Measurements from ENCODE around the gene IGSF10. TPM values are rescaled to one million over a fixed set of nuclear protein-coding genes. Genes with fewer than 3 reads are reported as not detected.

IGSF10 gene
- total and polyA plus RNA-seq, 5 donors from 2014 or later: 0.07 TPM; not detected in 4

- no peak overlapping the region for H3K4me3 ChIP-seq (ENCODE audit: low read depth, low read length)
- H3K27me3 Mint-ChIP-seq: peaks cover 9% of the 10 kb centered on the region
- no peak for DNase-seq
- no peaks in the 10 kb centered on the region for H3K36me3 ChIP-seq (ENCODE audit: control insufficient read depth, insufficient read depth, low read length)
- no peaks in the 10 kb centered on the region for H3K36me3 Mint-ChIP-seq
- H3K27ac ChIP-seq (ENCODE audit: insufficient read depth, low read length, poor library complexity, severe bottlenecking): no peak overlapping the region
- H3K27ac Mint-ChIP-seq: no peak overlapping the region
- ATAC-seq (ENCODE audit: low read depth in 2 of 2): no peak
- H3K4me1 ChIP-seq (ENCODE audit: control insufficient read depth, insufficient read depth, low read length, poor library complexity, severe bottlenecking): no peaks in the 10 kb centered on the region
- no peak overlapping the region for H3K4me3 Mint-ChIP-seq
- no peaks in the 10 kb centered on the region for H3K4me1 Mint-ChIP-seq
- H3K27me3 ChIP-seq (ENCODE audit: control insufficient read depth, insufficient read depth, low read length): no peaks in the 10 kb centered on the region
- peaks cover 0 to 5% of the 10 kb centered on the region in 2 experiments for H3K9me3 ChIP-seq (ENCODE audit: control insufficient read depth in 2 of 2, low read length in 2 of 2)
- H3K9me3 Mint-ChIP-seq: peaks cover 0 to 11% (median 5%) of the 10 kb centered on the region in 7 donors
These were observed 16.9 kb upstream of the IGSF10 start for GRCh38 chr3:151477591-151478334.

DNA sequence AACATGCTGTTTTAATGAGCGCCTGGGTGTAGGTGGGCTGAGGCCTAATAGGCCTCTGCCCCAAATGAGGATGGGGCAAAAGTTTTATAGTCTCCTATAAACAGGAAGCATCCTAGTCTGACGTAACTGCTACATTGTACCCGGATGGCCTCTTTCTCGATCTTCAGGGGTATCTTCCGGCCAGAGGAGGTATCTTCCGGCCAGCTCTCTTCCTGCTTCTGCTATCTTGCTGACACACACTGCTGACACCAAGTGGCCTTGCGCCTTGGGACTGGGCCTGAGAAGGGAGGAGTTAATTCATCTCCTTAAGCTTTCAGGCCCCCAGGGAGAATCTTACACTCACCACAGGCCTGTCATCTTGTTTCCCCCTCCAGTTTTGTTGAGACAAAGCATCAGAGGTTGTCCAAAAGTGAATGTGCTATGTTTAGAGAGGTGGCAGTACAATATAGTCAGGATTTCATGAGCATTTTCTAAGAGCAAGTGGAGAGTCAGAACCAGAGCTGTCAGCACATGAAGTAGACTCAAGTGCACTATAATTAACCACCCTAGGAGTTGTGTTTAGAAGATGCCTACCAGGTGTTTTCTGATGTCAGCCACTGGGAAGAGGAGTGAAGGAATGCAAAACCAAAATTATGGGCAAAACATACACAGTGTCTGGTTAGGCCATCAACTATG, 15.6 kb upstream of the IGSF10 start:
- Histone ChIP-seq H3K9me3 (ENCODE audit: control insufficient read depth in 2 of 2, low read length in 2 of 2) (no peaks in the 10 kb centered on the region), H3K4me1 (ENCODE audit: control insufficient read depth, insufficient read depth, low read length, poor library complexity, severe bottlenecking) (no peaks in the 10 kb centered on the region), H3K27ac (ENCODE audit: insufficient read depth, low read length, poor library complexity, severe bottlenecking) (no peak overlapping the region), H3K36me3 (ENCODE audit: control insufficient read depth, insufficient read depth, low read length) (no peaks in the 10 kb centered on the region), H3K4me3 (ENCODE audit: low read depth, low read length) (no peak overlapping the region), H3K27me3 (ENCODE audit: control insufficient read depth, insufficient read depth, low read length) (no peaks in the 10 kb centered on the region)
- no peaks in the 10 kb centered on the region for H3K36me3 Mint-ChIP-seq
- H3K27me3 Mint-ChIP-seq: peaks cover 9% of the 10 kb centered on the region
- peaks cover 0 to under 1% (median 0%) of the 10 kb centered on the region in 7 donors for H3K9me3 Mint-ChIP-seq
- no peak overlapping the region for H3K4me3 Mint-ChIP-seq
- no peak for ATAC-seq (ENCODE audit: low read depth in 2 of 2)
- no peak overlapping the region for H3K27ac Mint-ChIP-seq
- no peaks in the 10 kb centered on the region for H3K4me1 Mint-ChIP-seq
- DNase-seq: no peak

DNA sequence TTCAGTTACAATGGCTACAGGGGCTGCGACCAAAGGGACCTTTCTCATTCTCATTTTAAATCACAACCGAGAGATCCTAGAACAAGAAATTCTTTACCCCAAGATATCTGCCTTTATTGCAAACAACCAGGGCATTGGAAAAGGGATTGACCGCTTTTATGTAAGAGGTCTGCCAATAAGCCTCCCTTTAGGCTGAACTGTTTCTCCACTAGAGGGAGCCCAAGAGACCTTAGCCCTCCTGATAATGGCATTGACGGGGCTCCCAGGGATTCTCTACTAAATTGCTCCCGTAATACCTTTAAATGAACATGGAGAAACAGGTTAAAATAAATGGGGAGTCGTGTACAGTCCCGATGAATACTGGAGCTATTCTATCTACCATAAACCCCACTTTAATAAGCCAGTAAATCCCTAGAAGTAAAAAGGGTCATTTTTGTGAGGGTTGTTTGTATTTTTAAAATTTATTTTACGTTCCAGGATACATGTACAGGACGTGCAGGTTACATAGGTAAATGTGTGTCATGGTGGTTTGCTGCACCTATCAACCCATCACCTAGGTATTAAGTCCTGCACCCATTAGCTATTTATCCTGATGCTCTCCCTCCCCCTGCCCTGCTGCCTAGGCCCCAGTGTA, 7.5 kb upstream of the IGSF10 start:
- no peak overlapping the region for H3K4me3 ChIP-seq (ENCODE audit: low read depth, low read length)
- ATAC-seq (ENCODE audit: low read depth in 2 of 2): peak in 1 of 2 donors; percentile 56
- no peaks in the 10 kb centered on the region for H3K36me3 ChIP-seq (ENCODE audit: control insufficient read depth, insufficient read depth, low read length)

GRCh38 chr3:151467069-151467468, 6.2 kb upstream of the IGSF10 start:
- Histone ChIP-seq H3K36me3 (ENCODE audit: control insufficient read depth, insufficient read depth, low read length) (no peaks in the 10 kb centered on the region), H3K27me3 (ENCODE audit: control insufficient read depth, insufficient read depth, low read length) (no peaks in the 10 kb centered on the region), H3K9me3 (ENCODE audit: control insufficient read depth in 2 of 2, low read length in 2 of 2) (no peaks in the 10 kb centered on the region), H3K4me1 (ENCODE audit: control insufficient read depth, insufficient read depth, low read length, poor library complexity, severe bottlenecking) (no peaks in the 10 kb centered on the region), H3K4me3 (ENCODE audit: low read depth, low read length) (no peak overlapping the region), H3K27ac (ENCODE audit: insufficient read depth, low read length, poor library complexity, severe bottlenecking) (no peak overlapping the region)
- Mint-ChIP-seq H3K4me1 (no peaks in the 10 kb centered on the region), H3K9me3 (no peaks in the 10 kb centered on the region), H3K36me3 (no peaks in the 10 kb centered on the region), H3K27me3 (peaks cover 26% of the 10 kb centered on the region), H3K4me3 (no peak overlapping the region), H3K27ac (peak overlapping the region in 1 of 3 donors; percentile 64)
- ATAC-seq (ENCODE audit: low read depth in 2 of 2) (no peak), DNase-seq (no peak)

More for the DNA sequence above, 7.5 kb upstream of the IGSF10 start:
- no peak overlapping the region for H3K27ac ChIP-seq (ENCODE audit: insufficient read depth, low read length, poor library complexity, severe bottlenecking)
- no peaks in the 10 kb centered on the region for H3K4me1 Mint-ChIP-seq
- no peaks in the 10 kb centered on the region for H3K9me3 Mint-ChIP-seq
- H3K4me1 ChIP-seq (ENCODE audit: control insufficient read depth, insufficient read depth, low read length, poor library complexity, severe bottlenecking): no peaks in the 10 kb centered on the region
- no peak overlapping the region for H3K4me3 Mint-ChIP-seq
- no peaks in the 10 kb centered on the region for H3K36me3 Mint-ChIP-seq
- peaks cover 18% of the 10 kb centered on the region for H3K27me3 Mint-ChIP-seq
- peak in 2 of 3 donors; percentile 47 to 54 for DNase-seq
- no peaks in the 10 kb centered on the region for H3K9me3 ChIP-seq (ENCODE audit: control insufficient read depth in 2 of 2, low read length in 2 of 2)
- no peaks in the 10 kb centered on the region for H3K27me3 ChIP-seq (ENCODE audit: control insufficient read depth, insufficient read depth, low read length)
- no peak overlapping the region for H3K27ac Mint-ChIP-seq

DNA sequence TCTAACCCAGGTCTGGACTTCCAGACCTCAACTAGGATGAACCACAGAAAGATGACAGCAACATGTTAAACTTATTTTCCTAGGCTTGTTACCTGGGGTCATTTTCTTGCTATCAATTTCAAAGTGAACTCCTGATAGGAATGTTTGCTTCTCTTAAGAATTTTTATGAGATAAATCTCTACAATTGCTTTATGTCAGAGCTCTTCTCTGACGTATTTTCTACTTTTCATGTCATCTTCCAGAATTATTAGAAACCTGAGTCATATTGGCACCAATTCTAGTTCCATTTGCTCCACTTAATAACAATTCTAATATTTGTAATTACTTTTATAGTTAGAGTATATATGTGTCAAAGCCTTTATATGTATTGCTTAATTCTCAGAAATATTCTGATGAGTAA, 2.1 kb upstream of the IGSF10 start:
- no peaks in the 10 kb centered on the region for H3K36me3 ChIP-seq (ENCODE audit: control insufficient read depth, insufficient read depth, low read length)
- peaks cover 34% of the 10 kb centered on the region for H3K27me3 Mint-ChIP-seq

GRCh38 chr3:151462278-151462780, 1.5 kb upstream of the IGSF10 start:
- no peaks in the 10 kb centered on the region for H3K9me3 ChIP-seq (ENCODE audit: control insufficient read depth in 2 of 2, low read length in 2 of 2)
- Mint-ChIP-seq H3K27ac (no peak overlapping the region), H3K4me1 (no peaks in the 10 kb centered on the region), H3K9me3 (no peaks in the 10 kb centered on the region), H3K4me3 (no peak overlapping the region), H3K27me3 (peaks cover 33% of the 10 kb centered on the region), H3K36me3 (no peaks in the 10 kb centered on the region)
- DNase-seq: no peak
- ATAC-seq (ENCODE audit: low read depth in 2 of 2): no peak
- peaks cover 20% of the 10 kb centered on the region for H3K27me3 ChIP-seq (ENCODE audit: control insufficient read depth, insufficient read depth, low read length)
- H3K4me1 ChIP-seq (ENCODE audit: control insufficient read depth, insufficient read depth, low read length, poor library complexity, severe bottlenecking): no peaks in the 10 kb centered on the region
- no peaks in the 10 kb centered on the region for H3K36me3 ChIP-seq (ENCODE audit: control insufficient read depth, insufficient read depth, low read length)
- H3K27ac ChIP-seq (ENCODE audit: insufficient read depth, low read length, poor library complexity, severe bottlenecking): no peak overlapping the region
- no peak overlapping the region for H3K4me3 ChIP-seq (ENCODE audit: low read depth, low read length)

More for the DNA sequence above, 2.1 kb upstream of the IGSF10 start:
- H3K27ac Mint-ChIP-seq: no peak overlapping the region
- no peaks in the 10 kb centered on the region for H3K9me3 ChIP-seq (ENCODE audit: control insufficient read depth in 2 of 2, low read length in 2 of 2)
- no peaks in the 10 kb centered on the region for H3K36me3 Mint-ChIP-seq
- H3K4me1 ChIP-seq (ENCODE audit: control insufficient read depth, insufficient read depth, low read length, poor library complexity, severe bottlenecking): no peaks in the 10 kb centered on the region
- H3K4me1 Mint-ChIP-seq: no peaks in the 10 kb centered on the region
- peaks cover 20% of the 10 kb centered on the region for H3K27me3 ChIP-seq (ENCODE audit: control insufficient read depth, insufficient read depth, low read length)
- no peak overlapping the region for H3K27ac ChIP-seq (ENCODE audit: insufficient read depth, low read length, poor library complexity, severe bottlenecking)
- H3K4me3 Mint-ChIP-seq: no peak overlapping the region
- ATAC-seq (ENCODE audit: low read depth in 2 of 2) (no peak), DNase-seq (no peak)
- H3K9me3 Mint-ChIP-seq: no peaks in the 10 kb centered on the region
- H3K4me3 ChIP-seq (ENCODE audit: low read depth, low read length): no peak overlapping the region

DNA sequence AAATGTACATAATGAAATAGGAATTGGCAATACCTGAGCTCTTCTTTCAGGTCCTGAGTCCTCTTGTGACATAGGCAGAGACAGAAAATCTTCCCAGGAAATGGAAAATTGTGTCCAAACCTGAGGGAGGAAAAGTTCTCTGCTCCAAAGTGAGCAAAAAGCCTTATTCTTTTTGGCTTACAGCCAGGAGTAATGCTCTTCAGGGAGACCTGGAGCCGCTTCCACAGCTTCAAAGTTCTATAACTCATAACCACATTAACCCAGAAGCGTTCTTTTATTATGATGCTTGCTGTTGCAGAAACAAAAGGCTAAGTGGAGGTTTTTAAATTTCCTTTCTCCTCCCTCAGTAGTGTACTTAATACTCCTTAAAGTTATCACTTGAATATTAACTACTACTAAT, 633 bp downstream of the IGSF10 start:
- H3K27me3 ChIP-seq (ENCODE audit: control insufficient read depth, insufficient read depth, low read length): peaks cover 20% of the 10 kb centered on the region
- H3K27ac Mint-ChIP-seq: no peak overlapping the region
- H3K9me3 Mint-ChIP-seq: no peaks in the 10 kb centered on the region
- H3K9me3 ChIP-seq (ENCODE audit: control insufficient read depth in 2 of 2, low read length in 2 of 2): no peaks in the 10 kb centered on the region
- no peaks in the 10 kb centered on the region for H3K4me1 Mint-ChIP-seq
- no peaks in the 10 kb centered on the region for H3K36me3 ChIP-seq (ENCODE audit: control insufficient read depth, insufficient read depth, low read length)
- H3K27ac ChIP-seq (ENCODE audit: insufficient read depth, low read length, poor library complexity, severe bottlenecking): no peak overlapping the region
- no peaks in the 10 kb centered on the region for H3K4me1 ChIP-seq (ENCODE audit: control insufficient read depth, insufficient read depth, low read length, poor library complexity, severe bottlenecking)
- H3K27me3 Mint-ChIP-seq: peaks cover 30% of the 10 kb centered on the region
- ATAC-seq (ENCODE audit: low read depth in 2 of 2) (no peak), DNase-seq (no peak)
- no peak overlapping the region for H3K4me3 ChIP-seq (ENCODE audit: low read depth, low read length)
- H3K36me3 Mint-ChIP-seq: no peaks in the 10 kb centered on the region
- H3K4me3 Mint-ChIP-seq: no peak overlapping the region

Data from CD4-positive, CD25-positive, alpha-beta regulatory T cell (primary cell).